NB4 (cell line): Measurements from ENCODE around the gene OAF.

Experiments used
- DNase-seq: peaks from one replicate; pipeline ENCODE4 v3.0.0; 2010; ENCODE audit warnings: low read depth
- H3K4me3 ChIP-seq: one replicate; pipeline ENCODE4 v1.5.1; 2011; ENCODE audit warnings: mild to moderate bottlenecking, low read depth, low read length, moderate library complexity
- CTCF ChIP-seq: IDR thresholded peaks from one replicate; pipeline ENCODE4 v1.5.1; 2012; ENCODE audit warnings: low read depth, low read length
- MAX ChIP-seq: IDR thresholded peaks from 2 replicates; pipeline ENCODE4 v1.6.1; 2011; ENCODE audit warnings: low read depth, low read length
- MYC ChIP-seq: IDR thresholded peaks from 2 replicates; pipeline ENCODE4 v1.6.1; 2011; ENCODE audit warnings: low read depth, low read length
- POLR2A ChIP-seq: IDR thresholded peaks from 2 replicates; pipeline ENCODE4 v1.6.1; 2011; ENCODE audit warnings: mild to moderate bottlenecking; ENCODE audit not compliant: insufficient read length; ENCODE audit errors: extremely low read depth

Gene OAF

GRCh38 chr11:120256779-120257178 lies 45.9 kb downstream of the OAF start:
- no peak for TF ChIP-seq POLR2A
- TF ChIP-seq MYC, result no peak
- no peak for TF ChIP-seq CTCF
- TF ChIP-seq MAX, result no peak
- H3K4me3 ChIP-seq, result no peak overlapping the region
- no peak for DNase-seq

GRCh38 chr11:120257346-120257745 lies 46.5 kb downstream of the OAF start:
- DNase-seq, result no peak

GRCh38 chr11:120258661-120259060 lies 47.8 kb downstream of the OAF start:
- TF ChIP-seq CTCF (peak; percentile 6), MAX (no peak)
- H3K4me3 ChIP-seq, result no peak overlapping the region
- DNase-seq, result no peak

More at GRCh38 chr11:120257346-120257745, 46.5 kb downstream of the OAF start:
- TF ChIP-seq MYC (no peak), CTCF (no peak), MAX (no peak), POLR2A (no peak)
- no peak overlapping the region for H3K4me3 ChIP-seq

- DNase-seq, result no peak
- no peak overlapping the region for H3K4me3 ChIP-seq
- TF ChIP-seq POLR2A (no peak), CTCF (no peak), MAX (no peak), MYC (no peak)
These were observed 48.4 kb downstream of the OAF start for GRCh38 chr11:120259241-120259640.

GRCh38 chr11:120259988-120260565 lies 49.2 kb downstream of the OAF start:
- DNase-seq, result no peak
- TF ChIP-seq CTCF (no peak), MYC (no peak), POLR2A (no peak), MAX (no peak)
- H3K4me3 ChIP-seq, result no peak overlapping the region

- TF ChIP-seq MAX (no peak), CTCF (no peak), MYC (no peak), POLR2A (no peak)
- no peak overlapping the region for H3K4me3 ChIP-seq
- no peak for DNase-seq
These were observed 49.8 kb downstream of the OAF start for GRCh38 chr11:120260616-120261015.
